T-helper 1 cell treated with Interleukin-12 subunit alpha and Interleukin-12 subunit beta and Interleukin-4 antibody, amounts not matched to agents 30 ng/mL and 1 ng/mL, for 36 hours (primary cell): ENCODE measurements around the gene TNS3. TPM values are rescaled to one million over a fixed set of nuclear protein-coding genes. Genes with fewer than 3 reads are reported as not detected.

ENCODE experiments used
- intact Hi-C: fragments of 100-400 bp; cut with micrococcal nuclease; formaldehyde crosslinking; loops from one replicate; pipeline ENCODE4 v1.15.1; 2024
- total RNA-seq: library from RNA; stranded (reverse); gene quantifications from 2 replicates; pipeline ENCODE4 v1.2.3, GENCODE V29; 2022

TNS3 gene
- total RNA-seq, 1 donor from 2014 or later, result 0.51 TPM

- intact Hi-C loops, result no loop called here
These were observed 227.8 kb downstream of the TNS3 start for GRCh38 chr7:47354071-47354470.

GRCh38 chr7:47352394-47352968 lies 229.4 kb downstream of the TNS3 start:
- intact Hi-C loops, result no loop called here

GRCh38 chr7:47351233-47352154 lies 230.4 kb downstream of the TNS3 start:
- intact Hi-C loops, result no loop called here

GRCh38 chr7:47350425-47350824 lies 231.5 kb downstream of the TNS3 start:
- intact Hi-C loops, result no loop called here

GRCh38 chr7:47349401-47349800 lies 232.5 kb downstream of the TNS3 start:
- intact Hi-C loops, result no loop called here

- intact Hi-C loops, result no loop called here
These were observed 234.0 kb downstream of the TNS3 start for GRCh38 chr7:47347816-47348385.

GRCh38 chr7:47347346-47347745 lies 234.6 kb downstream of the TNS3 start:
- intact Hi-C loops, result no loop called here

- intact Hi-C loops, result no loop called here
These were observed 235.5 kb downstream of the TNS3 start for GRCh38 chr7:47346377-47346914.

GRCh38 chr7:47345857-47346298 lies 236.0 kb downstream of the TNS3 start:
- intact Hi-C loops, result no loop called here

GRCh38 chr7:47344171-47344955 lies 237.5 kb downstream of the TNS3 start:
- intact Hi-C loops, result no loop called here

- intact Hi-C loops, result no loop called here
These were observed 238.9 kb downstream of the TNS3 start for GRCh38 chr7:47343061-47343455.

- intact Hi-C loops, result no loop called here
These were observed 239.4 kb downstream of the TNS3 start for GRCh38 chr7:47342296-47343060.

GRCh38 chr7:47340517-47340916 lies 241.4 kb downstream of the TNS3 start:
- intact Hi-C loops, result no loop called here

GRCh38 chr7:47338026-47338425 lies 243.9 kb downstream of the TNS3 start:
- intact Hi-C loops, result no loop called here

GRCh38 chr7:47337531-47337930 lies 244.4 kb downstream of the TNS3 start:
- intact Hi-C loops, result no loop called here

- intact Hi-C loops, result no loop called here
These were observed 245.2 kb downstream of the TNS3 start for GRCh38 chr7:47336472-47337425.

- intact Hi-C loops, result no loop called here
These were observed 246.1 kb downstream of the TNS3 start for GRCh38 chr7:47335557-47336471.

GRCh38 chr7:47335071-47335470 lies 246.8 kb downstream of the TNS3 start:
- intact Hi-C loops, result no loop called here
